WTC11 (cell line): Measurements from ENCODE around the gene PCSK5. TPM values are rescaled to one million over a fixed set of nuclear protein-coding genes. Genes with fewer than 3 reads are reported as not detected.

Source experiments
- ATAC-seq: fragments of 200-7000 bp; cut with Tn5 transposase; 2 replicates; pipeline ENCODE4 v1.10.0; 2021; ENCODE audit warnings: mild to moderate bottlenecking, moderate library complexity
- CTCF ChIA-PET: fragments of 300-600 bp; sonication (Branson Sonifier 250); formaldehyde crosslinking; loops from one replicate; lab custom pipeline; 2021; ENCODE audit warnings: antibody characterized with exemption; lab: Charles Lee
- POLR2A ChIA-PET: fragments of 350-600 bp; sonication (Branson Sonifier 250); formaldehyde crosslinking; loops from one replicate; lab custom pipeline; 2021; ENCODE audit warnings: antibody characterized with exemption; lab: Charles Lee
- DNase-seq: peaks from one replicate; pipeline ENCODE4 v3.0.0; 2021; ENCODE audit warnings: low spot score
- H3K27ac Mint-ChIP-seq: 2 replicates; pipeline ENCODE4 v1.8.0; 2021; ENCODE audit warnings: mixed read lengths
- H3K27me3 Mint-ChIP-seq: 2 replicates; pipeline ENCODE4 v1.8.0; 2021; ENCODE audit warnings: low read depth, mild to moderate bottlenecking, moderate library complexity, mixed read lengths
- H3K36me3 Mint-ChIP-seq: 2 replicates; pipeline ENCODE4 v1.8.0; 2021; ENCODE audit warnings: mixed read lengths
- H3K4me1 Mint-ChIP-seq: 2 replicates; pipeline ENCODE4 v1.8.0; 2022; ENCODE audit warnings: mixed read lengths
- H3K4me3 Mint-ChIP-seq: 2 replicates; pipeline ENCODE4 v1.8.0; 2021; ENCODE audit warnings: mild to moderate bottlenecking, moderate library complexity, mixed read lengths
- H3K9me3 Mint-ChIP-seq: 2 replicates; pipeline ENCODE4 v1.8.0; 2021; ENCODE audit warnings: mixed read lengths
- CBFB ChIP-seq: sonication (generic); formaldehyde crosslinking; IDR thresholded peaks from 2 replicates; pipeline ENCODE4 v1.8.1; 2022; ENCODE audit warnings: mild to moderate bottlenecking, low read depth, missing genetic modification reagents
- CREM ChIP-seq: sonication (generic); formaldehyde crosslinking; IDR thresholded peaks from 2 replicates; pipeline ENCODE4 v1.8.1; 2022; ENCODE audit warnings: mild to moderate bottlenecking, missing genetic modification reagents, moderate library complexity
- ELF4 ChIP-seq: sonication (generic); formaldehyde crosslinking; IDR thresholded peaks from 2 replicates; pipeline ENCODE4 v1.8.1; 2022; ENCODE audit warnings: low read depth, mild to moderate bottlenecking, moderate library complexity, missing genetic modification reagents
- GRHL2 ChIP-seq: fragments of 250-450 bp; sonication (Bioruptor Pico); IDR thresholded peaks from 2 replicates; pipeline ENCODE4 v1.8.0; 2022; ENCODE audit warnings: mild to moderate bottlenecking, moderate library complexity; ENCODE audit not compliant: insufficient replicate concordance, severe bottlenecking
- GTF2I ChIP-seq: fragments of 250-450 bp; sonication (Bioruptor Pico); conservative IDR thresholded peaks from 2 replicates; pipeline ENCODE4 v1.4.0; 2021; ENCODE audit warnings: mild to moderate bottlenecking
- HMGA2 ChIP-seq: fragments of 250-450 bp; sonication (Bioruptor Pico); IDR thresholded peaks from 2 replicates; pipeline ENCODE4 v1.4.0; 2021; ENCODE audit warnings: mild to moderate bottlenecking, moderate library complexity
- JAZF1 ChIP-seq: fragments of 250-450 bp; sonication (Bioruptor Pico); IDR thresholded peaks from 2 replicates; pipeline ENCODE4 v1.9.0; 2021; ENCODE audit warnings: moderate library complexity, mild to moderate bottlenecking, inconsistent platforms
- JUN ChIP-seq: sonication (generic); formaldehyde crosslinking; IDR thresholded peaks from 2 replicates; pipeline ENCODE4 v1.8.0; 2023; ENCODE audit warnings: mild to moderate bottlenecking, missing genetic modification reagents
- NFATC4 ChIP-seq: fragments of 250-450 bp; sonication (Bioruptor Pico); IDR thresholded peaks from 2 replicates; pipeline ENCODE4 v1.9.0; 2021; ENCODE audit warnings: mild to moderate bottlenecking
- OVOL2 ChIP-seq: fragments of 250-450 bp; sonication (Bioruptor Pico); IDR thresholded peaks from 2 replicates; pipeline ENCODE4 v1.9.0; 2021; ENCODE audit warnings: mild to moderate bottlenecking, borderline replicate concordance
- PRRX2 ChIP-seq: fragments of 250-450 bp; sonication (Bioruptor Pico); IDR thresholded peaks from 2 replicates; pipeline ENCODE4 v1.8.0; 2021; ENCODE audit warnings: mild to moderate bottlenecking
- RORB ChIP-seq: fragments of 250-450 bp; sonication (Bioruptor Pico); IDR thresholded peaks from 2 replicates; pipeline ENCODE4 v1.9.0; 2021; ENCODE audit warnings: mild to moderate bottlenecking
- SMAD4 ChIP-seq: sonication (generic); formaldehyde crosslinking; IDR thresholded peaks from 2 replicates; pipeline ENCODE4 v1.8.0; 2022; ENCODE audit warnings: mild to moderate bottlenecking, missing genetic modification reagents
- TP53 ChIP-seq: sonication (generic); formaldehyde crosslinking; IDR thresholded peaks from 2 replicates; pipeline ENCODE4 v1.8.1; 2023; ENCODE audit warnings: mild to moderate bottlenecking, missing genetic modification reagents
- ZNF263 ChIP-seq: sonication (generic); formaldehyde crosslinking; IDR thresholded peaks from 2 replicates; pipeline ENCODE4 v1.8.1; 2022; ENCODE audit warnings: low read depth, mild to moderate bottlenecking, moderate library complexity, missing genetic modification reagents
- ZNF317 ChIP-seq: sonication (generic); formaldehyde crosslinking; IDR thresholded peaks from 2 replicates; pipeline ENCODE4 v1.8.1; 2023; ENCODE audit warnings: low read depth, mild to moderate bottlenecking, moderate library complexity, missing genetic modification reagents, borderline replicate concordance
- total RNA-seq: library from RNA; stranded (reverse); gene quantifications from 3 replicates; pipeline ENCODE4 v1.2.3, GENCODE V29; 2021
- TF ChIP-seq, protein P1 (sequence below): sonication (generic); formaldehyde crosslinking; IDR thresholded peaks from 2 replicates; pipeline ENCODE4 v1.8.0; 2022; ENCODE audit warnings: mild to moderate bottlenecking, missing genetic modification reagents
- TF ChIP-seq, protein P2 (sequence below): sonication (generic); formaldehyde crosslinking; IDR thresholded peaks from 2 replicates; pipeline ENCODE4 v1.8.0; 2022; ENCODE audit warnings: mild to moderate bottlenecking, missing genetic modification reagents
- TF ChIP-seq, protein P3 (sequence below): sonication (generic); formaldehyde crosslinking; IDR thresholded peaks from 2 replicates; pipeline ENCODE4 v1.8.1; 2022; ENCODE audit warnings: mild to moderate bottlenecking, missing genetic modification reagents, moderate library complexity, borderline replicate concordance
- TF ChIP-seq, protein P4 (sequence below): fragments of 250-450 bp; sonication (Bioruptor Pico); IDR thresholded peaks from 2 replicates; pipeline ENCODE4 v1.8.0; 2021; ENCODE audit warnings: mild to moderate bottlenecking
- TF ChIP-seq, protein P5 (sequence below): sonication (generic); formaldehyde crosslinking; IDR thresholded peaks from 2 replicates; pipeline ENCODE4 v1.8.0; 2023; ENCODE audit warnings: mild to moderate bottlenecking, missing genetic modification reagents
- TF ChIP-seq, protein P6 (sequence below): sonication (generic); formaldehyde crosslinking; conservative IDR thresholded peaks from 2 replicates; pipeline ENCODE4 v1.8.1; 2023; ENCODE audit warnings: mild to moderate bottlenecking, low read depth, missing genetic modification reagents, moderate library complexity
- TF ChIP-seq, protein P7 (sequence below): fragments of 250-450 bp; sonication (Bioruptor Pico); IDR thresholded peaks from 2 replicates; pipeline ENCODE4 v1.9.0; 2021; ENCODE audit warnings: mild to moderate bottlenecking

PCSK5 gene
- total RNA-seq, 1 experiment from 2014 or later = 30.6 TPM

DNA sequence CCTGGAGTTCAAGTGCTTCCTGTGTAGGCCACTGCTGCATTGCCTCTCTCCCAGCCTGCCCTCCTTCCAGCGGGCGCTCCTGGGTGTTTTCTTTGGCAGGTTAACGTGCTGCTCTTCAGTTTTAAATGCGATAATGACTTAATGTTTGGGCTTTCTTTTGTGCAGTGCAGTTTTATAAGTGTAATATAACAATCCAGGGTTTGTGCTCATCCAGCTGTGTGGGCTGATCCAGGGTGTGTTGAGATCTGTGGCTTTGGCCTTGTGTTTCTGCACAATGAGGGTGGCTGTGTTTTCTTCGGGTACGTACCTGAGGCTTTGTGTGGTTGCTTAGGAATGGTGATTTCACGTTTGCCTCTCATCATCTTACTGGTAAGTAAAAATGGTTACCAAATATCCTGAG is 50.6 kb downstream of the PCSK5 start:
- POLR2A ChIA-PET = no interaction called here
- no peak for TF ChIP-seq PRRX2 (CRISPR knock-in tag)
- no peak for TF ChIP-seq ZNF317 (CRISPR knock-in tag)
- no peak for TF ChIP-seq JAZF1 (CRISPR knock-in tag)
- TF ChIP-seq OVOL2 (CRISPR knock-in tag) = no peak
- TF ChIP-seq, protein P1, sequence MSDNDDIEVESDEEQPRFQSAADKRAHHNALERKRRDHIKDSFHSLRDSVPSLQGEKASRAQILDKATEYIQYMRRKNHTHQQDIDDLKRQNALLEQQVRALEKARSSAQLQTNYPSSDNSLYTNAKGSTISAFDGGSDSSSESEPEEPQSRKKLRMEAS (CRISPR knock-in tag) = no peak
- Mint-ChIP-seq H3K4me1 (peaks cover 5% of the 10 kb centered on the region; the same call in 1 of the 2 replicates), H3K27me3 (no peaks in the 10 kb centered on the region), H3K9me3 (no peaks in the 10 kb centered on the region), H3K36me3 (peaks cover 13% of the 10 kb centered on the region), H3K4me3 (no peak overlapping the region), H3K27ac (no peak overlapping the region)
- CTCF ChIA-PET = no interaction called here
- DNase-seq (no peak), ATAC-seq (no peak)

DNA sequence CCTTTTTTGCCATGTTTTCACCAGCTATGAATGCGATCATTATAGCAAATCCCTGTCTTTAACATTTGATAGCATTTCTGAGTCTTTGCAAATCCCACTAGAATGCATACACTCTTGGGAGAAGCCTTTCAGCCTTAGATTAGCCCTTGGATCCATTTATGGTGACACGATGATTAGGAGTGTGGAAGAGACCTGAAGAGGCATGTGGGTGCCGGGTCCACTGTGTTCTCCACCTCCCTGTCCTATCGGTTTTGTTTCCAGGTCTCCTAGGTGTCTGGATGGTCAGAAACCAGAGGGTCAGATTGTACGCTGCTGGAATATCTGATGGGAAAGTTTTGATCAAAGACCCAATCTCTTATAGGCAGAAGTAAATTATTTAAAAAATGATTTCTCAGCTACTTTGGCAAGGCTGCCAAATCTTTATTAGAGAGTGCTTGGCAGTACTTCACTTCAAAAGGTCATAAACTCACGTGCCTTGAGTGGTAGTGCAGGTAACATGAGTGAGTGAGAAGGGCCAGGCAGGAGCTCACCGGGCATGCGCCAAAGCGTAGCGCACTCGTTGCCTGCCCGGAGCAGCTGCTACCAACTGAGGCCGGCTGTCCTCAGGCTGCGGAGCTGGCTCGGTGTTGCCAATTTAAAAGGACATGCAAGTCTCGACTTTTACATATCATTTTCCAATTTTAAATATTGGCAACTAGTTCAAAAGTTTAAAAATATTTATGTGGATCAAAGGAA is 51.3 kb downstream of the PCSK5 start:
- DNase-seq (no peak), ATAC-seq (no peak)
- Mint-ChIP-seq H3K4me3 (no peak overlapping the region), H3K9me3 (no peaks in the 10 kb centered on the region), H3K4me1 (peaks cover 5% of the 10 kb centered on the region; the same call in 1 of the 2 replicates), H3K36me3 (peaks cover 7% of the 10 kb centered on the region), H3K27me3 (no peaks in the 10 kb centered on the region), H3K27ac (no peak overlapping the region)
- TF ChIP-seq ELF4 (no peak), NFATC4 (no peak), SMAD4 (CRISPR knock-in tag) (no peak), CREM (CRISPR knock-in tag) (no peak), GTF2I (CRISPR knock-in tag) (no peak), GRHL2 (CRISPR knock-in tag) (no peak), TP53 (CRISPR knock-in tag) (no peak), JUN (CRISPR knock-in tag) (no peak), ZNF263 (no peak), HMGA2 (no peak), CBFB (no peak), RORB (CRISPR knock-in tag) (no peak)
- TF ChIP-seq, protein P2, sequence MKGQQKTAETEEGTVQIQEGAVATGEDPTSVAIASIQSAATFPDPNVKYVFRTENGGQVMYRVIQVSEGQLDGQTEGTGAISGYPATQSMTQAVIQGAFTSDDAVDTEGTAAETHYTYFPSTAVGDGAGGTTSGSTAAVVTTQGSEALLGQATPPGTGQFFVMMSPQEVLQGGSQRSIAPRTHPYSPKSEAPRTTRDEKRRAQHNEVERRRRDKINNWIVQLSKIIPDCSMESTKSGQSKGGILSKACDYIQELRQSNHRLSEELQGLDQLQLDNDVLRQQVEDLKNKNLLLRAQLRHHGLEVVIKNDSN (CRISPR knock-in tag) = no peak
- TF ChIP-seq, protein P1 (CRISPR knock-in tag) = no peak
- TF ChIP-seq, protein P3, sequence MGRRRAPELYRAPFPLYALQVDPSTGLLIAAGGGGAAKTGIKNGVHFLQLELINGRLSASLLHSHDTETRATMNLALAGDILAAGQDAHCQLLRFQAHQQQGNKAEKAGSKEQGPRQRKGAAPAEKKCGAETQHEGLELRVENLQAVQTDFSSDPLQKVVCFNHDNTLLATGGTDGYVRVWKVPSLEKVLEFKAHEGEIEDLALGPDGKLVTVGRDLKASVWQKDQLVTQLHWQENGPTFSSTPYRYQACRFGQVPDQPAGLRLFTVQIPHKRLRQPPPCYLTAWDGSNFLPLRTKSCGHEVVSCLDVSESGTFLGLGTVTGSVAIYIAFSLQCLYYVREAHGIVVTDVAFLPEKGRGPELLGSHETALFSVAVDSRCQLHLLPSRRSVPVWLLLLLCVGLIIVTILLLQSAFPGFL = no peak
- TF ChIP-seq, protein P4, sequence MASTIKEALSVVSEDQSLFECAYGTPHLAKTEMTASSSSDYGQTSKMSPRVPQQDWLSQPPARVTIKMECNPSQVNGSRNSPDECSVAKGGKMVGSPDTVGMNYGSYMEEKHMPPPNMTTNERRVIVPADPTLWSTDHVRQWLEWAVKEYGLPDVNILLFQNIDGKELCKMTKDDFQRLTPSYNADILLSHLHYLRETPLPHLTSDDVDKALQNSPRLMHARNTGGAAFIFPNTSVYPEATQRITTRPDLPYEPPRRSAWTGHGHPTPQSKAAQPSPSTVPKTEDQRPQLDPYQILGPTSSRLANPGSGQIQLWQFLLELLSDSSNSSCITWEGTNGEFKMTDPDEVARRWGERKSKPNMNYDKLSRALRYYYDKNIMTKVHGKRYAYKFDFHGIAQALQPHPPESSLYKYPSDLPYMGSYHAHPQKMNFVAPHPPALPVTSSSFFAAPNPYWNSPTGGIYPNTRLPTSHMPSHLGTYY (CRISPR knock-in tag) = no peak
- TF ChIP-seq, protein P5, sequence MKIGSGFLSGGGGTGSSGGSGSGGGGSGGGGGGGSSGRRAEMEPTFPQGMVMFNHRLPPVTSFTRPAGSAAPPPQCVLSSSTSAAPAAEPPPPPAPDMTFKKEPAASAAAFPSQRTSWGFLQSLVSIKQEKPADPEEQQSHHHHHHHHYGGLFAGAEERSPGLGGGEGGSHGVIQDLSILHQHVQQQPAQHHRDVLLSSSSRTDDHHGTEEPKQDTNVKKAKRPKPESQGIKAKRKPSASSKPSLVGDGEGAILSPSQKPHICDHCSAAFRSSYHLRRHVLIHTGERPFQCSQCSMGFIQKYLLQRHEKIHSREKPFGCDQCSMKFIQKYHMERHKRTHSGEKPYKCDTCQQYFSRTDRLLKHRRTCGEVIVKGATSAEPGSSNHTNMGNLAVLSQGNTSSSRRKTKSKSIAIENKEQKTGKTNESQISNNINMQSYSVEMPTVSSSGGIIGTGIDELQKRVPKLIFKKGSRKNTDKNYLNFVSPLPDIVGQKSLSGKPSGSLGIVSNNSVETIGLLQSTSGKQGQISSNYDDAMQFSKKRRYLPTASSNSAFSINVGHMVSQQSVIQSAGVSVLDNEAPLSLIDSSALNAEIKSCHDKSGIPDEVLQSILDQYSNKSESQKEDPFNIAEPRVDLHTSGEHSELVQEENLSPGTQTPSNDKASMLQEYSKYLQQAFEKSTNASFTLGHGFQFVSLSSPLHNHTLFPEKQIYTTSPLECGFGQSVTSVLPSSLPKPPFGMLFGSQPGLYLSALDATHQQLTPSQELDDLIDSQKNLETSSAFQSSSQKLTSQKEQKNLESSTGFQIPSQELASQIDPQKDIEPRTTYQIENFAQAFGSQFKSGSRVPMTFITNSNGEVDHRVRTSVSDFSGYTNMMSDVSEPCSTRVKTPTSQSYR = no peak
- TF ChIP-seq, protein P6, sequence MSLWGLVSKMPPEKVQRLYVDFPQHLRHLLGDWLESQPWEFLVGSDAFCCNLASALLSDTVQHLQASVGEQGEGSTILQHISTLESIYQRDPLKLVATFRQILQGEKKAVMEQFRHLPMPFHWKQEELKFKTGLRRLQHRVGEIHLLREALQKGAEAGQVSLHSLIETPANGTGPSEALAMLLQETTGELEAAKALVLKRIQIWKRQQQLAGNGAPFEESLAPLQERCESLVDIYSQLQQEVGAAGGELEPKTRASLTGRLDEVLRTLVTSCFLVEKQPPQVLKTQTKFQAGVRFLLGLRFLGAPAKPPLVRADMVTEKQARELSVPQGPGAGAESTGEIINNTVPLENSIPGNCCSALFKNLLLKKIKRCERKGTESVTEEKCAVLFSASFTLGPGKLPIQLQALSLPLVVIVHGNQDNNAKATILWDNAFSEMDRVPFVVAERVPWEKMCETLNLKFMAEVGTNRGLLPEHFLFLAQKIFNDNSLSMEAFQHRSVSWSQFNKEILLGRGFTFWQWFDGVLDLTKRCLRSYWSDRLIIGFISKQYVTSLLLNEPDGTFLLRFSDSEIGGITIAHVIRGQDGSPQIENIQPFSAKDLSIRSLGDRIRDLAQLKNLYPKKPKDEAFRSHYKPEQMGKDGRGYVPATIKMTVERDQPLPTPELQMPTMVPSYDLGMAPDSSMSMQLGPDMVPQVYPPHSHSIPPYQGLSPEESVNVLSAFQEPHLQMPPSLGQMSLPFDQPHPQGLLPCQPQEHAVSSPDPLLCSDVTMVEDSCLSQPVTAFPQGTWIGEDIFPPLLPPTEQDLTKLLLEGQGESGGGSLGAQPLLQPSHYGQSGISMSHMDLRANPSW (CRISPR knock-in tag) = no peak
- TF ChIP-seq, protein P7, sequence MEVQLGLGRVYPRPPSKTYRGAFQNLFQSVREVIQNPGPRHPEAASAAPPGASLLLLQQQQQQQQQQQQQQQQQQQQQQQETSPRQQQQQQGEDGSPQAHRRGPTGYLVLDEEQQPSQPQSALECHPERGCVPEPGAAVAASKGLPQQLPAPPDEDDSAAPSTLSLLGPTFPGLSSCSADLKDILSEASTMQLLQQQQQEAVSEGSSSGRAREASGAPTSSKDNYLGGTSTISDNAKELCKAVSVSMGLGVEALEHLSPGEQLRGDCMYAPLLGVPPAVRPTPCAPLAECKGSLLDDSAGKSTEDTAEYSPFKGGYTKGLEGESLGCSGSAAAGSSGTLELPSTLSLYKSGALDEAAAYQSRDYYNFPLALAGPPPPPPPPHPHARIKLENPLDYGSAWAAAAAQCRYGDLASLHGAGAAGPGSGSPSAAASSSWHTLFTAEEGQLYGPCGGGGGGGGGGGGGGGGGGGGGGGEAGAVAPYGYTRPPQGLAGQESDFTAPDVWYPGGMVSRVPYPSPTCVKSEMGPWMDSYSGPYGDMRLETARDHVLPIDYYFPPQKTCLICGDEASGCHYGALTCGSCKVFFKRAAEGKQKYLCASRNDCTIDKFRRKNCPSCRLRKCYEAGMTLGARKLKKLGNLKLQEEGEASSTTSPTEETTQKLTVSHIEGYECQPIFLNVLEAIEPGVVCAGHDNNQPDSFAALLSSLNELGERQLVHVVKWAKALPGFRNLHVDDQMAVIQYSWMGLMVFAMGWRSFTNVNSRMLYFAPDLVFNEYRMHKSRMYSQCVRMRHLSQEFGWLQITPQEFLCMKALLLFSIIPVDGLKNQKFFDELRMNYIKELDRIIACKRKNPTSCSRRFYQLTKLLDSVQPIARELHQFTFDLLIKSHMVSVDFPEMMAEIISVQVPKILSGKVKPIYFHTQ = no peak
- CTCF ChIA-PET = no interaction called here
- POLR2A ChIA-PET = no interaction called here
